Cerebellar nuclear complex (tissue), 1 donor: ENCODE measurements around the gene YBX1.
"Not testable (repeated sequence)": the region's sequence is repeated elsewhere in the genome, so short reads cannot be mapped to it uniquely, and the experiment has no call there.

Experiments
- DNase-seq, 2 experiments: peaks; one replicate each; lab custom pipeline; 2025; lab: John Stamatoyannopoulos, UW

YBX1 gene

DNA sequence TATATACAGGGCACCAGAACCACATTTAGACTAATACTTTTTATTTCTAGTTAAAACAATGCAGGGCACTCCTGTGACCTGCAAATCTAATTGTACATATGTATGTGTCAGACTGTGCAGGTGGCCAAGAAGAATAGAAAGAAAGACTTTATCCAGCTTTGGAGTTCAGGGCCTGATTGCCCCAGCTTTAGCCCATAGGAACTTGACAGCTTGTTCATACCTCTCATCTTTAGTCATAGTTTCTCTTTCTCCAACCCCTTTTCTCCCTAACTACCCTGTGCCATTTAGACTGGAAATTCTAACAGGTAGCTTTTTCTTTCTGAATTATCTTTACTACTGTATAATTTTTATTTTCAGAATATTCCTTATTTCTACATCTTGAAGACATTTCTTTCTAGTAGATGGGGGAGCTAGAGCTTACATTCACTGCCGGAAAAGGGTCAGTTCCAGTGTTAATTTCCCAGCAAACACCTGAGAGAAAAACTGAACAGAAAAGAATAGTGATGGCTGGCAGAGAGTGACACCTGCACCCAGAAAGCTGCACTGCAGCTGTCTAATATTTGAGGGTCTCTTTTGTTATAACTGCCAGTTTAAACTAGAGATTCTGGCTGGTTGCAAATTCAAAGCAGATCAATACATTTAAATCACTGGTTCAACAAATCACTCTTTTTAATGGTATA, 8.4 kb downstream of the YBX1 start:
- DNase-seq, result no peak

DNA sequence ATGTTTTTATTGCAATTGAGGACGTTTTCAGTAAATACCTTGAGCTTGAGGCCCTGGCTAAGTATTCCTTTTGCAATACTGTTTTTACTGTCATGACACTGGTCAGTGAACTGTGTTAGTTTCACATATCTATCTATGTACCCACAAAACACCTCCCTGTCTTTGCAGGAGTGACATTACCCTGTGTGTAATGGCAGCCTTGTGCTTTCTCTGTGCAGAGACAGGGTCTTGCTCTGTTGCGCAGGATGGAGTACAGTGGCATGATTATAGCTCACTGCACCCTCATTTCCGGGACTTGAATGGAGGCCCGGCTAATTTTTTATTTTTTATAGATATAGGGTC, 8.9 kb downstream of the YBX1 start:
- DNase-seq, result no peak

- DNase-seq, result no peak
These were observed 10.2 kb downstream of the YBX1 start for GRCh38 chr1:42692461-42692860.

GRCh38 chr1:42692911-42693310, 10.7 kb downstream of the YBX1 start:
- DNase-seq, result no peak

- no peak for DNase-seq
These were observed 16.0 kb downstream of the YBX1 start for GRCh38 chr1:42698081-42698813.

- no peak for DNase-seq
These were observed 17.8 kb downstream of the YBX1 start for GRCh38 chr1:42700006-42700405.

- no peak for DNase-seq
These were observed 21.8 kb downstream of the YBX1 start for GRCh38 chr1:42703888-42704464.

GRCh38 chr1:42712808-42713207, 30.6 kb downstream of the YBX1 start:
- not testable (repeated sequence) for DNase-seq

DNA sequence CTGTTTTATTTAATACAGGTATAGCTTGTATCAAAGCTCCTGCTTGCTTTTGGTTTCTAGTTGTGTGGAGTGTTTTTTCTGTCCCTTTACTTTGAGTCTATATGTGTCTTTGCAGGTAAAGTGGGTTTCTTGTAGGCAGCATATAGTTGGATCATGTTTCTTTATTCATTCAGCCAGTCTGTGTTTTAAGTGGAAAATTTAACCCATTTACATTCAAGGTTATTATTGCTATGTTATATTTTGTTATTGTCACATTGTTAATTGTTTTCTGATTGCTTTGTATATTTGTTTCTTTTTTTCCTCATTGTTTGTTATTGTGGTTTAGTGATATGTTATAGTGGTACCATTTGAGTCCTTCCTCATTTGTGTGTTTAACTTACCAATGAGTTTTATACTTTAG, 31.1 kb downstream of the YBX1 start:
- DNase-seq, result no peak

GRCh38 chr1:42714441-42714840, 32.2 kb downstream of the YBX1 start:
- not testable (repeated sequence) for DNase-seq

- DNase-seq, result no peak
These were observed 38.6 kb downstream of the YBX1 start for GRCh38 chr1:42720868-42721267.

DNA sequence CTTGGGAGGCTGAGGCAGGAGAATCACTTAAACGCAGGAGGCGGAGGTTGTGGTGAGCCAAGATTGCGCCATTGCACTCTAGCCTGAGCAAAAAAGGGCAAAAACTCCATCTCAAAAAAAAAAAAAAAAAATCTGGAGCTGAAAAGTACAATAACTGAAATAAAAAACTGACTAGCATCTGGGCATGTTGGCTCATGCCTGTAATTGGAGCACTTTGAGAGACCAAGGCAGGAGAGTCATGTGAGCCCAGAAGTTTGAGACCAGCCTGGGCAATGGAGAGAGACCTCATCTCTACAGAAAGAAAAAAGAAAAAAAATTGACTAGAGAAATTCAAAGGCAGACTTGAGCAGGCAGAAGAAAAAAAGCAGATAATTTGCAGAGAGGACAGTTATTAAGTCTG, 39.7 kb downstream of the YBX1 start:
- DNase-seq, result no peak

- DNase-seq, result not testable (repeated sequence)
These were observed 40.2 kb downstream of the YBX1 start for GRCh38 chr1:42722403-42722802.

DNA sequence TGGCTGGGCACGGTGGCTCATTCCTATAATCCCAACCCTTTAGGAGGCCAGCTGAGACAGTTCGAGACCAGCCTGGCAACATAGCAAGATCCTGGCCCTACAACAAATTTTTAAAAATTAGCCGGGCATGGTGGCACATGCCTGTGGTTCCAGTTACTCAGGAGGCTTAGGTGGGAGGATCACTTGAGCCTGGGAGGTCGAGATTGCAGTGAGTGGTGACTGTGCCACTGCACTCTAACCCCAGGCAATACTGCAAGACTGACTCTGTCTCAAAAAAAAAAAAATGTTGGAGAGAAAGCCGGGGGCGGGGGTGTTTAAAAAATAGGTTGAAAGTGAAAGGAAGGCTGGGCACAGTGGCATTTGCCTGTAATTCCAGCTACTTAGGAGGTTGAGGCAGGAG, 41.3 kb downstream of the YBX1 start:
- no peak for DNase-seq

- not testable (repeated sequence) for DNase-seq
These were observed 43.6 kb downstream of the YBX1 start for GRCh38 chr1:42725820-42726219.

DNA sequence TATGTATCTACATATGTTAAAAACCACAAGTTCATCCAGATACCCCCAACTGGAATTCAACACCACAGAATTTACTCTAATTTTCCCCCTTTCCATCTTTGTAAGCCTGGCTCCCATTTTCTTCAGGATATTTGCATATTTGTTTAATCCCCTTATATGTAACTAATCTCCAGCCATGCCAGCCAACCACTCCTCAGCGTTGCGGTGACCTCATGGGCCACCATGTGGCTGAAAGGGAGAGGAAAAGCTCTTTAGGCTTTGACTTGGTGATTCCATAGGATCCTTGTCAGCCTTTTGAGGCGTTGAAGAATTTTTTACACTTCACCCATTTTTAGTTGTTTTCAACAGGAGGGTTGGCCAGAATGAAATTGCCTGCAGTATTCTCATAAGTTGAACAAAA, 47.8 kb downstream of the YBX1 start:
- no peak for DNase-seq

DNA sequence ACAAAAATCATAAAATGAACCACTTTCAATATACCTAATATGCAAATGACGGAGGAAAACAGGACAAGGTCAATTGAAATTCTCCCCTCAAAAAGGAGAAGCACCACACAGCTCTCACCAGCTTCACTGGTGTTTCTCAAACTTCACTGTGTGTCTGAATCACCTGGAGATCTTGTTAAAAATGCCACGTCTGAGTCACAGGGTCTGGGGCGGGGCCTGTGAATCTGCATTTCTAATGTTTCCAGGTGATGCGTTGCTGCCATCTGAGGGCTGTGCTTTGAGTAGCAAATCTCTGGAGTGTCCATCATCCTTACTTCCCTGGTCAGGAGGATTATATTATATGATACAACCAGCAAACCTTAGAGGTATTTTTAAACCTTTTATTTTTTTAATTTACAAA, 48.8 kb downstream of the YBX1 start:
- DNase-seq, result no peak

DNA sequence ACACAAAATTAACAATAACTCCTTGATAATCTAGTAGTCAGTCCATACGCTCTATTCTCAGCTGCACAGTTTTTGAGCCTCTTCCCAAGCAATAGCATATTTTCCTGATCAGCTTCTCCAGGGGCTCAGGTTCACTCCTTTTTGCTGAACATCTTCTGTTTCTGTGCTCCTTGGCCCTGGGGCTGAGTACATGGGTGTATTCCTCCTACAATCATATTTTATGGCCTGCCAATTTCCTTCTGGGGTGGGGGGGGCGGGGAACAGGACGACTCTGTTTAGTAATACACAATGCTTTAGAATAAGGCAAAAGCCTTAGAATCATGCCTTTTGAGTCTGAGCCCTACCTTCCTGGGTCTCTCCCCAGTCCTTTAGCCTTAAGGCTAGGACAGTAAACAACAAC, 49.4 kb downstream of the YBX1 start:
- no peak for DNase-seq

- no peak for DNase-seq
These were observed 50.0 kb downstream of the YBX1 start for GRCh38 chr1:42732126-42732680.

DNA sequence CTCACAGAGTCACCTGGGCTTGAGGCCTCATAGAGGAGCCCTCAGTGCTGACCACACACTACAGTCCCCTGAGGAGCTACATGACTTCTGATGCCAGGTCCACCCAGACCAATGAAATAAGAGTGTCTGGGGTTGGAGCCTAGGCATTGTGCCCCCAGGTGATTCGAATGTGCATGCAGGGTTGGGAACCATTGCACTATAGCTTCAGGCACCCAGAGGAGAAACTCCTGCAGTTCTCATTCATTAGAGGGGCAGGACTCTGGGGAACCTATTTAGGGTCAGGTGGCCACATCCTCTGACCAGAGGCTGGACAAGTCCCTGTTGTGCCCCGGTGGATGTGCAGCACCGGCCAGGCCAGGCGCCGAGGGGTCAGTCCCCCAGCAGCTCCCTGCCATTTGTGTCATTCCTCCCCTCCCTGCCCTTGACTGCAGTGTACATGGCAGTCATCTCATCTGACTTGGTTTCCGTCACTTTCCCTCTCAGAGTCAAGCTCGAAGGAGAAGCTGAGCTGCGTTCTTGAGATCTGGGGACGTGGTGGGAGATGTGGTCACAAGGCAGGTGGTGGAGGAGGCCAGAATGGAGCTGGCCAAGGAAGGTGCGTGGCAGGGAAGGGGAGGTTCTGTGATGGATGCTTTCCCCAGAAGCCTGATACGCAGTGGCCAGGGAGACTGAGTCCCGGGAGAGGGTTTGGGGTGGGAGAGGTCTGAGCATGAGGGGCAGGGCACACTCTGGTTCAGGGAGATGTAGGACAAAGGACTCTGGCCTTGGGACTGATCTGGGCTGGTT, 51.4 kb downstream of the YBX1 start:
- no peak for DNase-seq

- no peak for DNase-seq
These were observed 52.2 kb downstream of the YBX1 start for GRCh38 chr1:42734201-42735035.
